GM21360 (cell line): ENCODE data around the gene ZNF408.

ENCODE experiments used
- ATAC-seq: cut with Tn5 transposase; IDR thresholded peaks from one replicate; pipeline ENCODE4 v1.9.1; 2021; ENCODE audit warnings: mild to moderate bottlenecking, moderate library complexity; ENCODE audit not compliant: unreplicated experiment

The ZNF408 gene

DNA sequence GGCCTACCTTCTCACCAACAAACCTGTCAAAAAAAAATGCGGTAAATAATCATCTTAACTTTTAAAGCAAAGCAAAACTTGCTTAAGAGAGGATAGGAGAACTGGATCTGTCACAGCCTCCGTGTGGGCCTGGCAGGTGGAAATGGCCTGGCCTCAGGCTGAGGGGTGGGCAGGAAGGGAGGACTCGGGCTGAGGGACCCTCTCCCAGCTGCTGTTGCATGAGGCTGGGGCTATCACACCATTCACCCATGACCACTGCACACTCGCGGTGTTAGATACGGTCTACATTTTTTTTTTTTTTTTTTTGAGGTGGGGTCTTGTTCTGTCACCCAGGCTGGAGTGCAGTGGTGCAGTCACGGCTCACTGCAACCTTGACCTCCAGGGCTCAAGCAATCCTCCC lies 24.9 kb upstream of the ZNF408 start:
- ATAC-seq = no peak

DNA sequence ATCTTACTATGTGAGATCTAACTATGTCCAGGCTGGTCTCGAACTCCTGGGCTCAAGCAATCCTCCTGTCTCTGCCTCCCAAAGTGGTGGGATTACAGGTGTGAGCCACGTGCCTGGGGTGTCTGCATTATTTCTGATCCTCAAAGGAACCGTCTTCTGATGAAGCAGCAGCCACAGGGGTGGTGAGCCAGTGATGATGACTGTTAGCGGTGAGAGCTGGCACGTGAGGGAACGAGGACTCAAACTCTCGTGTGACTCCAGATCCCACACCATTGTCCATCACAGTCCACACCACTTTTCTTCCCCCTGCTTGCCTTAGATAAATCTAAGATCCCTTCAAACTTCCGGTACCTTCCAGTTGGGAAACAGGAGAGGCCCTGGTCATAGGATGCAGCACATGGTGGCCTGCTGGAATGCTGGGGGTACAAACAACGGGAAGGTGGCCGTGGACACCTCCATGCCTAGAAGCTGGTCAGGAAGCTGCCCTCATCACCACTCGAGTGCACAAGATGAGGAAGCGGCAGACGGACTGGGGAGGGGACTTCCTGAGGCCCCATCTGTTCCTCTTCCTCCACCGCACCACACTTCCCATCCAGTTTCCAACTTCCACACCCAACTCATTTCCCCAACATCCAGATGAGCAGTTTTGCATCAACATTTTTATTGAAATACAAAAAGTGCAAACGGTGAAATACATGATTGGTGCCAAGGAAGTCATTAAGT lies 24.2 kb upstream of the ZNF408 start:
- no peak for ATAC-seq

DNA sequence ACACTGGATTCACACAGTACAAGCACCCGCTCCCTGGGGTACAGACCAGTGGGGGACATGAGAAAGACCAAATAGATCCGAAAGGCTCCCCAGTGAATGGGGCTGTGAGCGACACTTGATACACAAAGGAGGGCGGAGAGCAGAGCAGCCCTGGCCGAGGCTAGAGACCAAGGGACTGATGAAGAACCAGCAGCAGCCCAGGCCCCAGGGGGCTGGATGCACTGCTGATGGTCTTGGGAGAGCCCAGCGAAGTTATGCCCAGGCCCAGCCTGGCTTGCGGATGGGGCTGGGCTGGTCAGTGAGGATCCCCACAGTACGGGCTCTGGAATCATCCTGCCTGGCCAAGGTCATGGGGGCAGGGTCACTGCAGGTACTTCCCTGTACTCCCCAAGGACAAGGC lies 23.7 kb upstream of the ZNF408 start:
- no peak for ATAC-seq

DNA sequence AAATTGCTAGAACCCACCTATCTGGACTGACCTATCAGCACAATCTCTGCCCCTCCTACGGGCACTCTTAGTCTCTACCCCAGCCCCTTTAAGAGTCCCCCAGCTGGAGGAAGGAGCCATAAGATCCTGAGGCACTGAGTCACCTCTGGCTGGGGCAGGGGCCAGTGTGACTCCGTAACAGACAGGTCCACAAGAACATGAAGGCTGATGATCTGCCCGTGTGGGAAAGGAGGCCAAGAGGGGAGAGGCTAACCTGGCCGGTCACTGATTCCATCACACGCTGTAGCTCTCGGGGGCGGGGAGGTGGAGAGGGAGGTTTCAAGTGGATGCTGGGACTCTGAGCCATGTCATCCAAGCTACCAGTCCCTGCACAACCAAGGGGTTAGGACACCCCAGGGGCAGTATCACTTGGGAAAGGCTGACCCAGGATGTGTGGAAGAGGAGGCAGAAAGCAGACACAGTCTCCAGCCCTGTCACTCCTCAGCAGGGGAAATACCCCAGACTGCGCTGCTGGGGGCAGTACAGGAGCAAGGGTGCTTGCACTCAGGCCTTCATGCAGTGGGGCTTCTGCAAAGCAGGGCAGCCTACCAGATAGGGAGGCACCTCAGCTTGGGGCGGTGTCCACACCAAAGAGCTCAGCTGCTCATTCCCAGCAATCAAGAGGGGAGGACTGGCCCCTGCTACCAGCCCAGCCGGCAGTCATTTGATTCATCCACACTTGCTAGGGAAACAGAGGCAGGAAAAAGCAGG lies 22.7 kb upstream of the ZNF408 start:
- ATAC-seq = no peak

DNA sequence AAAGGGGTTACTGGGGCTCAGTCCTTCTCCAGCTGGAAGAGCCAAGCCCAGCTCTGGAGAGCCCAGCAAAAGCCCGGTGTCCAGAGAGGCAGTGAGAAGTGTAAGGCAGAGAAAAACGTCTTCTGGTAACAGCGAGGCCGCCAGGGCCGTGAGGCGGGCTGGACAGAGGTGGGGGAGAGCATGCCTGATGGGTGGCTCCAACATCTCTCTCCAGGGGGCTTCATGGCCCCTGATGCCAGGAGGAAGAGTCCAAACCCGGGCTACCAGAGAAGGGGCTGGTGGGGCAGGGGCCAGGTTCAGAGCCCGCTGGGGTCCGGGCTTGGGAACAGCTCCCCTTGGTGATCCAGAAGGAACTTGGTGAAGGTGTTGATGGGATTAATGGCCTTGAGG lies 22.1 kb upstream of the ZNF408 start:
- ATAC-seq = no peak

DNA sequence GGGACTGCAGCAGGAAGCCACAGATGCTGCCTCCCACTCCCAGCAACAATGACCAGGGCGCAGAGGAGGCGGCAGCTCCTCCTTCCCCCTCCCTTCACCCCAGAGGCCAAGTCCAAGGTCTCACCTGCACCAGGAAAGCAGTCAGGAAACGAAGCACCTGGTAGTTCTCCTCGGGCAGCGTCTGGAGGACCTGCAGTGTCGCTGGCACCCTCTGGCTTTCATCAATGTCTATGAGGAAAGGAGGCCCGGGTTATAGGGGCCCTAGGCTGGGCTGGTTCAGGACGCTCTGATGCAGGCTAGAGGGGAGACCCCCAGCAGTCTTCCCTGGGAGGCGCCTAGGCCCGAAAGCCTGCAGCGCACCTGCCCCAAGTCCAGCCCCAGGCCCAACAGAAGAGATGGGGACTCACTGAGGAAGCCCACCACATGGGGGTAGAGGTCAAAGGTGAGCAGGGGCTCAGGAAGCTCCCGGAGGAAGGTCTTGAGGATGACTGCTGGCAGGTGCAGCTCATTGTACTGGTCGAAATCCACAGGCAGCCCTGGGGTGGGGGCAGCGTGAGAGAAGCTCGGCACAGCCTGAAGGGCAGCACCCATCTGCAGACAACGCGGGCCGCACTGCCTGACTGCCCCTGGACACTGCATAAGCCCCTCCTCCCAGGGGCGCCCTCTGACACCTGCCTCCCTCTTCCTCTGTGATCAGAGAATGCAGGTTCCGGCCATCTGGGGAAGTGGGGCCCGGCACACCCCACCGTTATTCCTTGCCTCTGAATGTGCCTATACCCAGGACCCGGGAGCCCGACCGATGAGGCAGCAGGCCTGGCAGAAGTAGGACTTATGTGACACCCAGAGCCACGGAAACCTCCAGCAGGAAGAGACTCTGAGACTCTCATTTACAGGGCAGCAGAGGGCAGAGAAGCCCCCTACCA lies 21.3 kb upstream of the ZNF408 start:
- no peak for ATAC-seq

DNA sequence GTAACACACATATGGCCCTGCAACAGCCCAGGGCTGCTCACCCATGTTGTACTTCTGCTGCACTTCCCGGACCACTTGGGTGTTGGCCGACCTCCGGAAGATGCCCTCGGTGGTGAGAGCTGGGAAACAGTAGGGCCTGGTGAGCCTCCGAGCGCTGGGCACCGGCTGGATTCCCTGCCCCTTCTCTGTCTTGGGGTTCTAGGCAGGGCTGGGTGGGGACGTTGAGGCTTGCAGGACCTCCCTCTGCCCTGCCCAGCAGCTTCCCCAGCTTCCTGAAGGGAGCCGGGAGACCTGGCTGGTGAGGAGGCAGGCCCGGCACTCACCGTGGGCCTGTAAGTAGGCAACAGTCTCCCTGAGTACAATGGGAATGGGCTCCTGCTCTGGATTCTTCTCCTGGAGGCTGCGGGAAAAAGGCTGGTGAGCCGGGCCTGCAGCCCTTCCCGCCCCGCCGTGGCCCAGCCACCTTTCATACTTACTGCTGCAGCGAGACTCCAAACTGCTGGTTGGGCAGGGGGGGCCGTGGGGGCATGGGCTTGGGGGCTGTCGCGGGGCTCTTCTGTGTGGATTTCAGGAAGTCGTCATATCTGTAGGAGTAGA lies 20.6 kb upstream of the ZNF408 start:
- ATAC-seq = no peak

DNA sequence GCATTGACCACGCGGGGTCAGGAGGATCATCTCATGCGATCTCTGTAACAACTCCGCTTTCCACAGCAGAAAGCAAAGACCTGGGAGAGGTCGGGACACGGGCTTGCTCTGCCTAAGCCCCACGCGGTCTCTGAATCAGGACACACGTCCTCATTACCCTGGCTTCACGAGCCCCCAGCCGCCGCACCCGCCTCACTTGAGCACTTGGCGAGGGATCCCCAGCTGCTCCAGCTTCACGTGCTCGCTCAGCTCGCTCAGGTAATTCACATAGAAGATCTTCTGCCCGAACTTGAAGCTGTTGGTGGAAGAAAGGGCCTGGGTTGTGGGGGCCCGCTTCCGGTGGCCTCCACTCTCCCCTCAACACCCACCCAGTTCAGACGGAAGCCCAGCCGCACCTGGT lies 20.0 kb upstream of the ZNF408 start:
- ATAC-seq = no peak

DNA sequence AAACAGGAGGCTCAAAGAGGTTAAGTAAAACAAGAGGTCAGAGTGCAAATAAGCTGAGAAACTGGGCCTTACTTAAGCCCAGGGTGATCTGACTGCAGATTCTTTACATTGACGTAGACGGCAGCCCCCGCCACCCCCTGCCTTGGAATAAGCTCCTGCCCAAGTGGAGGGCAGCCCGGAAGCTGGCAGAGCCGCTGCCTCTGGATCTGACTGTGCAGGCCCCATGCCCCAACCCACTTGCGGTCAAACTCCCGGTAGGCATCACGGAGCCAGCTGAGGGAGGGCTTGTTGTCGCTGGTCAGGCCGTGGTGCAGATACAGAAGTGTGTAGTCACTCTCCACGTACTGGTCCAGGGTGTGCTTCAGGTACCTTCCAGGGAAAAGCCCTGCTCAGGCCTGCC lies 19.0 kb upstream of the ZNF408 start:
- no peak for ATAC-seq

DNA sequence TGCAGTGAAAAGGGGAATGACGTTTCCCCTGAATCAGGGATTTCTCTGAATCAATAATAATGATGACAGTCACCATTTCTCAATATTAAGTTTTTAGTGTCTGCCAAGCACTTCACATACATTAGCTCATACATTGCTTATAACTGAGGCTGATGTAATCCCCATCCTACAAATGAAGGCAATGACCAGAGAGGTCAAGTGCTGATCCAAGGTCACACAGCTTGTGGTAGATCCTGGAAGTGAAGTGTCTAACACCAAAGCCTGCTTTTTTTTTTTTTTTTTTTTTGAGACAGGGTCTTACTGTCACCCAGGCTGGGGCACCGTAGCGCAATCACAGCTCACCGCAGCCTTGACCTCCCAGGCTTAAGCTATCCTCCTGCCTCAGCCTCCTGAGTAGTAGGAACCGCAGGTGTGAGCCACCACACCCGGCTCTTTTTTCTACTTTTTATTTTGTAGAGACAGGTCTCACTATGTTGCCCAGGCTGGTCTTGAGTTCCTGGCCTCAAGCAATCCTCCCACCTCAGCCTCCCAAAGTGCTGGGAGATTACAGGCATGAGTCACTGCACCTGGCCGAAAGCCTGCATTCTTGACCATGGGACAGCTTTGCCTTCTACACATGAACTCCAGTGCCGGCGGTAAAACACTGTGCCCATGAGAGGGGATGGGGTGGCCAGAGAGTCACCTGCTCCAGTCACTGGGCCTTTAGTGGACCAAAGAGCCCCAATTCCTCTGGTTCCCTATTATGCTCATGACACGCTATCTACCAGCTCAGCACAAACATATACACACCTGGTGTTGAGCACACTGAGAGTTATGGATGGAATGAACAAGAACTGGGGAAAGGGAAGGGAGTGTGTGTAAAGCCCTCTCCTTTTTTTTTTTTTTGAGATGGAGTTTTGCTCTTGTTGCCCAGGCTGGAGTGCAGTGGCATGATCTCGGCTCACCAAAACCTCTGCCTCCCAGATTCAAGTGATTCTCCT lies 17.8 kb upstream of the ZNF408 start:
- ATAC-seq = no peak

DNA sequence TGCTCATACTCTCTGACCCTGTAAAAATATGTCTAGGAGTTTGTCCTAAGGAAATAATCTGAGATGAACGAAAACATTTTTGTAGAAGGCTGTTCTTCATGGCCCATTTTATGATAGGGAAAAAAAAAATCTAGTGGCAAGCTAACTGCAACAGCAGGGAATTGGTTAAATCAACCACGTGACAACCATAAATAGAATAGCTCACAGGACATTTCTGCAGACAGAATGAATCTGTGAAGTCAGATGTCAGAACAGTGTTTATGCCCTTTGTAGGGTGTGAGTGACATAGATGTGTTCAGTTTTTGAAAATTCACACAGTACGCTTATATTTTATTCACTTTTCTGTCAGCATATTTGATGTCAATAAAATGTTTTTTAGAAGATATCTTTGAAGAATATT lies 16.5 kb upstream of the ZNF408 start:
- no peak for ATAC-seq

DNA sequence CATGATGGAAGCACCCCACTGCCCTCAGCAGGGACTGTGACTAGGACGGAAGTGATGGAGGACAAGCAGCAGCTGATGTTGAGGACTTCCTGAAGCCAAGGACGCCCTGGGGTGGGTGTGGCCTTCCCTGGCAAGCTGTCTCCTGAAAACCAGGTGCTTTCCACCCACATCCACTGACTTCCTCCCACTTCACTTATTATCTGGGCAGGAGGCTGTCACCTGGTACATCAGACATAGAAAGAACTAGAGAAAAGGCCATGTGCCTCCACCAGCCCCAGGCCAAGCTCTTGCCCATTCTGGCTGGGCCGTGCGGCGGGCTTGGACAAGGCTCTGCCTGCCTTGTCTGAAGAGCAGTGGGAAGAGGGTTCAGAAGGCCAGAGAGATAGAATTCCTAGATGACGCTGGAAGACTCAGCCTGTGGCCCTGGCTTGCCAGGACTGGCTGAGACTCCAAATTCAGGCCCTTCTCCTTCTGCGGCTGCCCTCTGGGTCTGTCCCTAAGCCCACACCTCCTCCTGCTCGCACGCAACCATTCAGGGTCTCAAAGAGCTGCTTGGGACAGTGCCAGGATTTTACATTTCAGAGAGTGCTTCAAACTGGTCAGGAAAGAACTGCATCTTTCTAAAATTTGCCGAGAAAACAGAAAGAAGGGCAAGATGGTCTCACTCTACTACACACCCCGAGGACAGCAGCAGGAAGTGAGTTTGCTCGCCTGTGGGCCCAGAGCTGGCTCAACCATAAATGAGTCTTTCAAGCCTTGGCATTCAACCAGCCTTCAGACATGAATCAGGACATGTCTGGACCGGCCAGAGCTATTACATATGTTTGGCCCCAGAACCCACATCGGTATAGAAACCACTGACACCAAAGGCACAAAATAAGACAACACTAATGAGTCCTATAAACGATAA lies 13.7 kb upstream of the ZNF408 start:
- ATAC-seq = no peak

DNA sequence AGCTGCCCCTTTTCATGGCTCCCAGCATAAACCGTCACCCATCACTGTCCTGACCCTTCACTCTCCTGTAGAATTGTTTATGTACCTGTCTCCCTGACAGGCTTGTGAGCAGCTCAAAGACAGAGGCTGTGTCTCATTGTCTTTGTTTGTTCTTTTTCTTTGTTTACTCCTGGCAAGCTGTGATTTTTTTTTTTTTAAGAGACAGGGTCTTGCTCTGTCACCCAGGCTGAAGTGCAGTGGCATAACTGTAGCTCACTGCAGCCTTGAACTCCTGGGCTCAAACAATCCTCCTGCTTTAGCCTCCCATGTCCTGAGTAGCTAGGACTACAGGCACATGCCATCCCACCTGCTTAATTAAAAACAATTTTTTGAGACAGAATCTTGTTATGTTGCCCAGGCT lies 10.1 kb upstream of the ZNF408 start:
- no peak for ATAC-seq

DNA sequence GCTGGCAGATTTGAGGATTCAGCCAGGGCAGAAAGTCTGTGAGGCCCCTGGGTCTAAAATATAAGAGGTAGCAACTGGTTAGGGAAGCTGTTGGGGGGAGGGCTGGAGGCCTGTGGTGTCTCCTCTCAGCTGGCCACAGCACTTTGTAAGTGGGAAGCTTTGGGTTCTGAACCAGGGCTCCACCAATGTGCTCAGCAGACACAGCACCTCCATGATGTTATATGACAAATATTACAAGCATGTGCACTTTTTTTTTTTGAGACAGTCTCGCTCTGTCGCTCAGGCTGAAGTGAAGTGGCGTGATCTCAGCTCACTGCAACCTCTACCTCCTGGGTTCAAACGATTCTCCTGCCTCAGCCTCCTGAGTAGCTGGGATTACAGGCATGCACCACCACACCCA lies 8.4 kb upstream of the ZNF408 start:
- no peak for ATAC-seq

DNA sequence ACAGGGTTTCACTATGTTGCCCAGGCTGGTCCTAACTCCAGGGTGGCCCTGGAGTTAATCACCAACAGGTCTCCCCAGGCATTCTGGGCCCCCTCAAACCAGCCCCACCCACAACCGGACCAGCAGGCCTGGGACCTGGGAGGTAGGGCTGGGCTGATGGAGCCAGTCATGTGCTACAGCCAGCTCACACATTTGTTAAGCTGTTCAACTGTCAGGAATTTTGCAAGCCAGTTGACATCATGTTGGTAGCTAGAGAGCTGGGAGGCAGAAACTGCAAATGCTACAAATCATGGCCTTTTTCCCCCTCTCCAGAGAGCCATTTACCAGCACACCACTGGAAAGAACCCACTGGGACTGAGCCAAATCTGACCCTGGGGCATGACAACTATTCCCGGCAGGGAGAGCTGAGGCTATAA lies 7.2 kb upstream of the ZNF408 start:
- no peak for ATAC-seq

DNA sequence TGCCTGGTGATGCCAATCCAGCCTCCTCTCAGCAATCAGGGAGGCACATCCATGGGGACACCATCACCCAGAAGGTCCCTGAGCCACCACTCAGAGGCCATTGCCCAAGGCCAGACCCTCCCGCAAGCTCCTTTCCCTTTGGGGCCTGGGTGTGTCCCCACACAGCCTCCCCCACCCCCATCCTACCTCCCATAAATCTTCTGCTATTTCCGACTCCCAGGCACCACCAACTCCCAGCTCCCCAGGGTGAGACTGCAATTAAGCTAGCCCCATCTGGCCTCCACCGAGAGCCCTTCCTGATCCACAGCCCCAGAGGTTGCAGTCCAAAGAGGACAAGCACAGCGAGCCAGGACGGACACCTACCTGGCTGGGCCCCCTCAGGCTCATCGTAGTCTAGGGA lies 6.8 kb upstream of the ZNF408 start:
- no peak for ATAC-seq

DNA sequence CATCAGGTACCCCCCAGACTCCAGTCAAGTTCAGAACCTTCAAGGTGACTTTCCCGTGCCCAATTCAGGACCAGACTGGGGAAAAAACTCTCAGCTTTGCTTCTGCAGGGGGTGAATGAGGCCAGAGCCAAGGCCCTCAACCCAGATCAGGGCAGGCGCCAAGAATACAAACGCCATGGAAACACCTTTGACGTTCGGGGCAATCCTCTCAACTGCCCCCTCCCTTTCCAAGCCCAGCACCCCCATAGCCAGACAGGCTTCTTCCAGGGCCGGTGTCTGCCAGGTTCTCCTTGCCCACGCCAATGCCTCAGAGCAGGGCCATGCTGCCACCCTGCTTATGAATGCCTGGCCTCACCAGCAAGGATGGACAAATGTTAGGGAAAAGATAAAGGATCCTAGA lies 6.2 kb upstream of the ZNF408 start:
- ATAC-seq = no peak

DNA sequence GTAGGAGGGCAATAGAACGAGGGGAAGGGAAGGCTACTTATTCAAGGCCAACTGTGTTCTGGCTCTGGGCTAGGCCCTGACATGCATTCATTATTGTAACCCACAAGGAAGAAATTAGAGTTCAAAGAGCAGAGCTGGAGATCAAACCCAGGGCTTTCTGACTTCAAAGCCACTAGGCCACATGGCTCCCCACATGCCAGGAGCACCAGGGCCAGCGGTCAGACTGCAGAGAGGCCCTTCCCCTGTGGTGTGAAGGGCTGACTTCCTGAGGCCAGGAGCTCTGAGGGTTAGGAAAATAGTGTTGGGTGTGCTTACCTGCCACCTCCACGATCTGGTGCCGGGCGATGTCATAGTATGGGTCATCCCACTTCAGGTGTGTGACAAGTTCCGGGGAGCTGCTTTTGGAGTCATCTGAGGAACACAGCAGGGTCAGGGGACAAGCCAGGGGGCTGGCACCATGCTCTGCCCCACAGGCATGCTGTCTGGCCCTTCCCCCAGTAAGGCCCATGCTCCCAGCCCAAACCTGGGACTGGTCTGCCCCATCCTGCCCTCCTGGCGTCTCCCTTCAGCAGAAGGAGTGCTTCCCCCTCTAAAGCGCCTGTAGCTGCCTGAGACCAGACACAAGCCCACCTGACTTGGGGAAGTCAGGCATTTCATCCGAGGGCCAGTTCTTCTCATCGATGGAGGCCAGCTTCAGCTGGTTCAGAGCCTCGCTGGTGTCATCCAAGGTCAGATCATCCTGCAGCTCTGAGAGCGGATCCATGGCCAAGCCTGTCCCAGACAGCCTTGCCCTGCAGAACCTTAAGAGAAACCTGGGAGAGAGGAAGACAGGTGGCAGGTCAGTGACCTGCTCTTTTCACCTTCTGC lies 5.3 kb upstream of the ZNF408 start:
- ATAC-seq = no peak
